Ecto neural progenitor cell (in vitro differentiated cells): Measurements from ENCODE around the gene ZFR.
A peak's percentile ranks its signal among the peaks of the same experiment; 100 is the strongest.
"Not testable (repeated sequence)": the region's sequence is repeated elsewhere in the genome, so short reads cannot be mapped to it uniquely, and the experiment has no call there.

ENCODE experiments used
- DNase-seq: peaks from one replicate; pipeline ENCODE4 v3.0.0-alpha.2; 2018; ENCODE audit warnings: low spot score

The ZFR gene

DNA sequence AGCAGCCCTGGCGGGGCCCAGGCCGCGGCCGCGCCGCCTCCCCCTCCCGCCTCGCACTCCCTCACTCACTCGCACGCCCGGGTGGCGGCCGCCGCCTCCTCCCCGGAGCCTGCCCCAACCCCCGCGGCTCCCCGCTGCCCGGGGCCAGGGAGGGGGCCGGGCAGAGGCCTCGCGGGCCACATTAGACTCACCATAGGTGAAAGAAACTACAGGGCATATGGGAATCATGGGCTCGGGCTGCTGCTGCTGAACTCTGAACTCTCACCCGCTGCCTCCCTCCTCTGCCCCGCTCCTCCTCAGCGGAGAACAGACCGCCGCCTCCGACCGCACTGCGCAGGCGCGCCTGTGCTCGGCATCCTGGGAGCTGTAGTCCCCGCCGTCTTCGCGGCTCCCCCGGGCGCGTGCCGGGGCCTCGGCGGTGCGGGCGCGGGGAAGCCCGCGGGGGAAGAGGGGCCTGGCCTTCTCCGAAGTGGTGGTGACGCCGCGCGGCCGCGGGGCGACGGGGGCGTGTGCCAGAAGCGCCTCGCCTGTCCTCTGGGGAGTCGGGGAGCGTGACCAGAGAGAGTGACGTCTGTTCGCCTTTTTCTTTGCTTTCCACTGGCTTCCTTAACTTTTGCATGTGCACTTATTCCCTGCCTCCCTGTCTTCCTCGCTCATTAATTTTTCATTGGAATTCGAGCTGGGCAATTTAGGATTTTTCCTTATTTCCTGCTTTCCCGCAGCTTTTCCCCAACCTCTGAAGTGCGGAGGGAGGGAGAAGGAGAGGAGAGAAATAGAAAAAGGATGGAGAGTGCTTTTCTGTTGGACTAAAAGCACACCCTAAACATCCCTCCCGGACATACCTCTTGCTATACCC is at the start of gene ZFR:
Gene ZFR (minus strand): TSS at position 310 of the 856 bp plus-strand sequence. CDS start 82 bp downstream, at position 228.
- peak; percentile 96 for DNase-seq

DNA sequence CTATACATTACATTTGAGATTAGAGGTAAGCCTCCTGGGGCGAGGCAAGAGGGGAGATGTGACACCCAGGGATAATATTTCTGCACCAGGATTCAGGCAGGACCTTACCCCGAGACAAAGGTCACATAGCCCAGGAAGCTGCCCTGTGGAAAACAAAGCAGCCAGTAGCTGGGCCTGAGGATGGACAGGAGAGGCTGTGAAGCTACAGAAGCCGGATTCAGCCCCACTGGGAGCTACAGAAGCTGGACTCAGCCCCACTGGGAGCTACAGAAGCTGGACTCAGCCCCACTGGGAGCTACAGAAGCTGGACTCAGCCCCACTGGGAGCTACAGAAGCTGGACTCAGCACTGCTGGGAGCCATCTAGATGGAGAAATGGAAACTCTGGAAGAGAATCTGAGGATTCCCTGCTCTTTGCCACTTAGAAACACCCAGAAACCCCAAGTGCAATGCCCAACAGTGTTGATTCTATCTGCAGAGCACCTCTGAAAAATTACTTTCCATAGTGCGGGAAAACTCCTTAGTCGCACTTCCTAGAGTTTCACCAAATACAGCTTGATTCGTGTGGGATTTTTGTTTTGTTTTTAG is 46.5 kb upstream of the ZFR start:
- DNase-seq = no peak

DNA sequence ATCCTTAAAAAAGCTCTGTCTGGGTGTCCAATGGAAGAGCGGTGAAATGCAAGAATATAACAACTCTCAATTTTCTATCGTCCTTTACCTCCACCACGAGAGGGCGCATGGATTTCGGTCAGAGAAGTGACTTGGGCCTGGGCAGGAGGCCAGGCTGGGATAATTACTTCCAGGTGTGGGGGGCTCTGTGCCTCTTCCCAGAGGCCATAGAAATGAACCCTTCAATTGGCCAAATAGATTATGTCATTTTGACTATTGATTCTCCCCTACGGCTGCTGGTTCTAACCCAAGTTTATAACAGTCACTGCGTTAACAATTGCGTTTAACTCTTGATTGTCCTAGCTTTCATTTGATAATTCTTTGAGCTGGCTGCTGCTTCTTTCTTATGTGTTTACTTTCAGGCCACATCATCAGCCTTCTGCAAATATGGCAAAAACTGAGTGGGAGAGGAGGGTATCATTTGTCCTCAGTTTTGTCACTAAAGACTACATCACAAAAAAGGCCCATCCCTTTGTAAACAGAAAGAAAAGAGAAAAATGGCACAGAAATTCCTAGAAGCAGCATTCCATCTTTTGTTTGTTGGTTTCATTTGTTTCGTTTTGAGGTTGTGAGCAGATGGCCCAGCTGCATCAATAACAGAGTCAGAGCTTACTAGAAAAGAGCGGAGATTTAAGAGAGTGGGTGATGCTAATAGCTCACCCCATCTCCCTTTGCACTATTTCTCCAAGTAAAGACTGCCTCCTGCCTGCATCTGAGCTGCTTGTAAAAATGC is 45.4 kb upstream of the ZFR start:
- peak; percentile 76 for DNase-seq

DNA sequence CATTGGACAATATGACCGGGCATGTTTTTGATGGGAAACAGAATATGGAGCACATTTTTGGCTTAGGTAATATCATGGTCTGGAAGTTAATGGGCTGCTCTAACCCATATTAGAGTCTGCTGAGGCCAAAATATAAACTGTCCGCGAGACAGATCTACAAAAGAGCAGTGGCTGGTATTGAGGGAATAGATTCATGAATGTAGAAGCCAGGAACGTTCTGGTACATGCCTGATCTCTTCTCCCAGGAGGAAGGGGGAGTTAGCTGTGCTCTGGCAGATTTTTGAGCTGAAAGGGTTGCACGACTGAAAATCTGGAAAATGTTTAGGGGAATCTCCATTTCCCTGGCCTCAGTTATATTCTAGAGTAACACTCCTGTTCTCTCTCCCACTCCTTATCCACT is 42.9 kb upstream of the ZFR start:
- no peak for DNase-seq

DNA sequence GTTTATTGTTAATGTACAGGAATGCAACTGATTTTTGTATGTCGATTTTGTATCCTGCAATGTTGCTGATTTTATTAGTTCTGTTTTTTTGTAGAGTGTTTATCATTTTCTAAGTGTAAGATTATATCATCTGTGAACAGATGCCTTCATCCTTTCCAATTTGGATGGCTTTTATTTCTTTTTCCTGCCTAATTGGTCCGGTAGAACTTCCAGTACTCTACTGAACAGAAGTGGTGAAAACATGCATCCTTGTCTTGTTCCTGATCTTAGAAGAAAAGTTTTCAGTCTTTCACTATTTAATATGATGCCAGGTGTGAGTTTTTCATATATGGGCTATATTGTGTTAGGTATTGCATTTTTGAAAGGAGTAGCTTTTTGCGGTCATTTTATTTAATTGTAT is 42.5 kb upstream of the ZFR start:
- no peak for DNase-seq

DNA sequence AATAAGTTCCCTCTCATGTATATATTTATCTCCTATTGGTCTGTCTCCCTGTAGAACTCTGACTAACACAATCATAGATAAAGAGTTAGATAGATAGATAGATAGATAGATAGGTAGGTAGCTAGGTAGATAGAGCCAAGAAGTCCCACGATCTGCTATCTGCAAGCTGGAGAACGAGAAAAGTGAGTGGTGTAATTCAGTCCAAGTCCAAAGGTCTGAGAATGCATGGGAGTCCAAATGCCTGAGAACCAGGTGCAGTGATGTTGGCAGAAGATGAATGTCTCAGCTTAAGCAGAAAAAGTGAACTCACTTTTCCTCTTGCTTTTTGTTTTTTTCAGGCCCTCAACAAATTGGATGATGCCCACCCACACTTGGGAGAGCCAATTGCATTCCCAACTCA is 37.7 kb upstream of the ZFR start:
- DNase-seq = no peak

DNA sequence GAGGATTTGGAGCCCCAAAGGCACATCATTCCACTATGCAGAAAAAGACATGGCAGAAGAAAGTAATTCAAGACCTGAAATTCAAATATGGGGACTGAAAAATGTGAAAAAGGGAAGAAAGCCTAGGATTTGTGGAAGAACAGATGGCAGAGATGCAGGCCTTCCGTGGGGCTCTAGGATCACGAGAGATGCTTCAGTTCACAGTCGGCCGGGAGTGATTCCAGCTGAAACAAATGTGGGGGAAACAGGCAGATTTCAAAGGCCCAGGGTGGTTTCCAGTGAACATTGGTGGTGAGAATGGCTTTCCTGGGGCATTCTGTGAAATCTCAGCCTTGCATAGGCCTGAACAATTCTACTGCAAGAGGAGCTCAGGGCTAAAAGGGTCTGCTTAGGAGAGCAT is 34.6 kb upstream of the ZFR start:
- no peak for DNase-seq

DNA sequence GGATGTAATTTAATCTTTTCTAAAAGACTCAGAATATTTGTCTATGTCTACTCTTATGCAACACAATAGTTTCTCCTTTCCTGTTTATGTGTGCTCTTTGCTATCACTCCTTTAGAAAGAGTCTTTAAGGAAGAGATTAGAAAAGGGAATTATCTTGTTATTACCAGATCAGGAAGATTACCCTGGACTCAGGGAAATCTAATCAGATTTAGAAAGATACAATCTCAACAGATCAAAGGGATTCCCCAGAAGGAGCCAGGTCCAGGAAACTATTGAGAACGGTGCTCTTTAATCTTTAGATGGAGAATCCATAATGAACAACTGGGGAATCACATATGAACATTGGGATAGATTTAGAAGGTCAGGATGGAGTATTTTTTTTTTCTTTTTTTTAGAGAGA is 32.4 kb upstream of the ZFR start:
- DNase-seq = no peak

DNA sequence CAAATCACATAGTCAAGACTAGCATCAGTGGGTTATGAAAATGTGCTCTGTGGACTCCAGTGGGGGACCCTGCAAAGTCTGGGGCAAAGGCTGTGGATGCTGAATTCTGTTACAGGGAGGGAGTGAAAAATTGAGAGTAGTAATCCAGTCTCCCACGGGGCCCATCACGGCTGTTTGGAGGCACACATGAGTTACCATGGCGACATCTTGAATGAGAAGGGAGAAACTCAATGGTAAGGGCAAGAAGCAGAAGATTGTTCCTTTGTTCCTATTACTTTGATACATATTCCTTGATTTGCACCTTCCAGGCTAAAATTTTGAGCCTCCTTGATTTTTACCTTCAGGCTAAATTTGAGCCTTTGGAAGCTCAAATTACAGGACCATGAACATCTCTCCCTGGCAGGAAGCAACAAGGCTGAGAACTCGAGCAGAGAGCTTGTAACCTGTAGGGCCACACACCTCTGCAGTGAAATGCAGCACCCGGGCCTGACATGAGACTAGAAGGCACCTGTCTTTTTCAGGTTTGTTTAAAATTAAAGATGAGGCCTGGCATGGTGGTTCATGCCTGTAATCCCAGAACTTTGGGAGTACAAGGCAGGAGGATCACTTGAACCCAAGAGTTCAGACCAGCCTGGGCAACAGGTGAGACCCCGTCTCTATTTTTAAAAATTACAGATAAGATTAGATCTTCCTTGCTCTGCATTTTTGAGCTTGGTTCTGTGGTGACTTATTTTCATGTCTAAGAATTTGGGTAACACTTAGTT is 31.0 kb upstream of the ZFR start:
- peak; percentile 48 for DNase-seq

DNA sequence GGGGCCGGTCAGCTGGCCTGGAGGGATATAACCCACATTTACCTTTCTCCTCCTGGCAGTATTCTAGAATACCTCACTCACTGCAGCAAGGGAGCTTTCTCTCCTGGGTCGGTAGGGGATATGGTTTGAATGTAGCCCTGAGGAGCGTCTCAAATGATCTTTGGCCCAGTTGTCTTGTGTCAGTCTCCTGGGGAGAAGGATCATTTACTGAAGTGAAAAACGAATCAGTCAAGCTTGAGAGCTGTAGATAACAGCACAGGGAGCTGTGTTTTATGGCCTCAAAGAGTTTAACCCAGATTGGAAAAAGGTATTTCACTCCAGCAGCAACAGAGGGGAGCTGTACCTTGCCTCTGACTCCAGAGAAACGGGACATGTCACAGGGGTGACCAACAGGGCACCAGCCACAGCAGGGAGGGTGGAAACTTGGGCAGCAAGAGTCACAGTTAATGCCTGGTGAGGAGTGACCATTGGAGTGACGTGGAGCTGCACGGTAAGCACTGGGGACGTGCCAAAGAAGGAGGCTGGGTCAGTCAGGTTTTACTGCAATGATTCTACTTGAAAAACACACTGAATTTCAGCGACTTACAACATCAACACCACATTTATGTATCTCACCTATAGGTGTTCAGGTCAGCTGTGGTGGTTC is 29.8 kb upstream of the ZFR start:
- no peak for DNase-seq

DNA sequence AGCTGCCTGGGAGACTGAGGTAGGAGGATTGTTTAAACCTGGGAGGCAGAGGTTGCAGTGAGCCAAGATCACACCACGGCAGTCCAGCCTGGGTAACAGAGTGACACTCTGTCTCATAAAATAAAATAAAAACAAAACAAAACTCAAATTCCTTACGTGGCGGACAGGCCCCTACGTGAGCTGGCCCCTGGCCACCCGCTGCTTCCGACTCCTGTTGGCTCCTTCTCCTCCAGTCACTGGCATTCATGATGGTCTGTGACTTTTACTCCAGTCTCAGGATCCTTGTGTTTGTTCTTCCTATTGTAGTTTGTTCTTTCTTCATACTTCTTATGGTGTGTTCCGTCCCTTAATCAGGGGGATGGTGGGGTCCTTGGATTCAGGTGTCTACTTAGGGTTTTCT is 28.5 kb upstream of the ZFR start:
- DNase-seq = no peak

DNA sequence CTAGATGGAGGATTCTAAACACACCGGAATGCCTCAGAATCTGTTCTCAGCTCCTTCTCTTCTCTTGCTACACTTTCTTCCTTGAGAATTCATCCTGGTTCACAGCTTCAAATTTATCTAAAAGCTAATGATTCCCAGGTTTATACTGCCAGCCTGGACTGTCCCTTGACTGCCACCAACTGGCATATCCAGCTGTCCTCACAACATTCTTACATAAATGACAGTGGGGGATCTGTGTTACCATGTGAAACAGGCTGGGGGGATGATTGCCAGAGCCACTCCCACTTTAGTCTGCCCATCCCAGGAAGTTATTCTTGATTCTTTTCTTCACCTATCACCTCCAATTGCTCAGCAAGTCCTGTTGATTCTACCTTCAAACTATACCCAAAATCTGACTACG is 27.2 kb upstream of the ZFR start:
- no peak for DNase-seq

DNA sequence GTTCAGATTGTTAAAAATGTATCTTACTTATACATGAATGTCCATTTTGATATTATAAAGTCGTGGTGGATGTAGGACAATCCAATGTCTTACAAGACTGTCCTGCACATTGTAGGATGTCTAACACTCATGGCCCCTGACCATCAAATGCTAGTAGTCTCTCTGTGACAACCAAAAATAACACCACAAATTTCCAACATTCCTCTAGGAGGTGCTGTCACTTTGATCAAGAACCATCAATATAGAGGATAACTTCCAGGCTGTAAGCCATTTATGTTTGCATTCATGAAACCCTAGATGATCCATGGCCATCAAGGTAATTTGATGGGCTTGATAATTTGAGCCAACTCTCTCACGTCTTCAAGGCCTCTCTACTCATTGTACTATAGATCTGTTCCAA is 20.5 kb upstream of the ZFR start:
- DNase-seq = no peak

DNA sequence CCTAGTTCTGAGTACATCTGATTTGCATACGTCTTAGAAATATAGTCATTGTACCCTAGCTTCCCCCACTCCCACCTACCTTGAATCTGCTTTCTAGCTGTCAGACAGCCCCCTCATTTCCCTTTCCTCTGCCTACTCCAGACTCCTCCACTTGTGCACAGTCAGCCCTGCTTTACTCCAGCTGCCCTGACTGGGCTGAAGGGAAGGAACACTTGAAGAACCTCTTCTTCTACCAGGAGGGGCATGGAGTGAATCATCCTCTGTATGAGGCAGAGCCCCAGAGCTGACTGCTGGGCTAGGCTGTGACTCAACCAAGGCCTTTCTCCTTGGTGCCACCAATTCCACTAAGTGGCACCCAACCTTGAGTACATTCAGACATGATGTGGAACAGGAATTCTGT is 18.1 kb upstream of the ZFR start:
- DNase-seq = no peak

DNA sequence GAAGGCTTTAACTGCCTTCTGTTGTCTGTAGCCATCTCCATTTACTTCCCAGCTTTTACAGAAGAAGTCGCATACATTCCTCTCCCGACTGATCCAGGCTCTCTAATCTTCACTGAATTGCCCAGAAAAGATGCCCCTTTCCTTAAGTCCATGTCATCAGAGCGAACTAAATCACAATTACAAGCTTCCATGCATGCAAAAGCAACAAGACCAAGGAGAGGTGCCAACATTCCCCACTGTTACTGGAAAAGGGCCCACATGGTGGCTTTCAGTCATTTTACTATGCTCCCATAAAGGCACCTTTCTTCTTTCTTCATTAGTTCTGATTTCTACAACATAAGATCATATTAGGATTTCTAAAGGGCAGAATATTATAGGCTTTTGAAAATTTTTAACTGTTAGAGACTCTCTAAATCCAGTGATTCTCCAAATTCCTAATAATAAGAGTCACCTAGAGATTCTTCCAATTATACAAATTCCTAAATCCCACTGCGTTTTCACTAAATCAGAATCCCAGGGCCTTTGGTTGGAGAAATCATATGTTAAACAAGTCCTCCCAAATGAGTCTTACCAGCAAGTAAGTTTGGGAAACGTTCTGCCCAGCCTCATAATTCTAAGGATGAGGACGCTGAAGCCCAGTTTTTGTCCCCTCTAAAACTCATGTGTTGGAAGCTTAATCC is 17.0 kb upstream of the ZFR start:
- DNase-seq = no peak

DNA sequence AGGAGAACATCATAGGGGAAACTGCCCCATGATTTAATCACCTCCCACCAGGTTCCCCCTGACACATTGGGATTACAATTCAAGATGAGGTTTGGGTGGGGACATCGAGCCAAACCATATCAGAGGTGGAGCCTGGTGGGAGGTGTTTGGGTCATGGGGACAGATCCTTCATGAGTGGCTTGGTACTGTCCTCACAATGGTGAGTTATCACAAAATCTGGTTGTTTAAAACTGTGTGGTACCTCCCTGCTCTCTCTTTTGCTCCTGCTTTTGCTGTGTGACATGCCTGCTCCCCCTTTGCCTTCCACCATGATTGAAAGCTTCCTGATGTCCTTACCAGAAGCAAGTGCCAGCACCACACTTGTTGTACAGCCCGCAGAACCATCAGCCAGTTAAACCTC is 16.2 kb upstream of the ZFR start:
- DNase-seq = no peak

DNA sequence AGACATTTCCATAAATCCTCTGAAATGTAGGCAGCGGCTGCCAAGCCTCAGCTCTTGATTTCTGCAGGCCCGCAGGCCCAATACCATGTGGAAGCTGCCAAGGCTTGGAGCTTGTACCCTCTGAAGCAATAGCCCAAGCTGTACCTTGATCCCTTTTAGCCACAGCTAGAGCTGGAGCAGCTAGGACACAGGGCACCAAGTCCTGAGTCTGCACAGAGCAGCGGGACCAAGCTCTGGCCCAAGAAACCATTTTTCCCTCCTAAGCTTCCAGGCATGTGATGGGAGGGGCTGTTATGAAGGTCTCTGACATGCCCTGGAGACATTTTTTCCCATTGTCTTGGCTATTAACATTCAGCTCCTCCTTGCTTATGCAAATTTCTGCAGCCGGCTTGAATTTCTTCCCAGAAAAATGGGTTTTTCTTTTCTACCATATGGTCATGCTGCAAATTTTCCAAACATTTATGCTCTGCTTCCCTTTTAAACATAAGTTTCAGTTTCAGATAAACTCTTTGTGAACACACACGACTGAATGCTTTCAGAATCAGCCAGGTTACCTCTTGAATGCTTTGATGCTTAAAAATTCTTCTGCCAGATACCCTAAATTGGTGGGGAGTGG is 14.4 kb upstream of the ZFR start:
- no peak for DNase-seq

DNA sequence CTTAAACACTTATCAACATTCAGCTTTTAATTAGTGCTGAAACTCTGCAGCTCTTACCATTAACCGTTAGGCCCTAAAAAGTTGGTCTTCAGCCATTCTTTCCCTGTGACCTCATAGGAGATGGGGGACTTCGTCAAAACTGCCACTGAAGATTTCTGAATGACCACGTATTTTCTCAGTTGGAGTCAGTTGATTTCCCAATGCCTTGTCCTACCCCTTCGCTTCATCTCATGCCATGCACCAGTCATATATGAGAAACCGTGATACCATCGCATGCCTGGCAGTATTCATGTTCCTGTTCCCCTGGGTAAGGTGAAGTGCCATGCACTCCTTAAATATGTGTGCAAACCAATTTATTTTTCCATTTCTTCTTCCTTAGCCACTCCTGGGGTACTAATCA is 10.8 kb upstream of the ZFR start:
- DNase-seq = no peak

DNA sequence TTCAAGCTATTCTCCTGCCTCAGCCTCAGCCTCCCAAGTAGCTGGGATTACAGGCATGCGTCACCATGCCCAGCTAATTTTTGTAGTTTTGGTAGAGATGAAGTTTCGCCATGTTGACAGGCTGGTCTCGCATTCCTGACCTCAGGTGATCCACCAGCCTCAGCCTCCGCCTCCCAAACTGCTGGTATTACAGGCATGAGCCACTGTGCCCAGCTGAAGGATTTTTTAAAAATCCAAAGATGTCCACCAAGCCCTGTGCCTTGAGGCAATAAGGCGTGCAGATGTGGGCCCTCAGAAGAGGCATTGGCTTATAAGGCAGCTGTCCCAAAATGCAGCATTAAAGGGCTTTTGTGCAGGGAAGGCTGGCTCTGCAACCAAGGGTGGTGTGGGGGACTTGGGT is 10.3 kb upstream of the ZFR start:
- no peak for DNase-seq

DNA sequence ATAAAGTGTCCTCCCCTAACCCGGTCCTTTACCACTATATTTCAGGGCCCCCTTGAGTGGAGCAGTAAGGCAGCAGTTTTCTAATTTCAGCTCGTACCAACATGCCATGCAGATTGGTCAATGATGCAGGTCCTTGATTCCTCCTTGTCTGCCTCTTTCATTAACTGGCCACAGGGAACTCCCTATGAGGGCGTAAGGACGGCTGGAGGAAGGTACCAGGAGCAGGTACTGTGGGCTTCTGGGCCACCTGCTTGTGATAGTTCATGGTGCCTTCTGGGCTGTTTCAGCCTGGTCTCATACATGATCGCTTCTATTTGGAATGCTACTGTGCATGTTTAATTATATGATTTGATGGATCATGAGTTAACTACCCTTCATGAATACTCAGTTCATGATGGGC is 9.4 kb upstream of the ZFR start:
- no peak for DNase-seq

DNA sequence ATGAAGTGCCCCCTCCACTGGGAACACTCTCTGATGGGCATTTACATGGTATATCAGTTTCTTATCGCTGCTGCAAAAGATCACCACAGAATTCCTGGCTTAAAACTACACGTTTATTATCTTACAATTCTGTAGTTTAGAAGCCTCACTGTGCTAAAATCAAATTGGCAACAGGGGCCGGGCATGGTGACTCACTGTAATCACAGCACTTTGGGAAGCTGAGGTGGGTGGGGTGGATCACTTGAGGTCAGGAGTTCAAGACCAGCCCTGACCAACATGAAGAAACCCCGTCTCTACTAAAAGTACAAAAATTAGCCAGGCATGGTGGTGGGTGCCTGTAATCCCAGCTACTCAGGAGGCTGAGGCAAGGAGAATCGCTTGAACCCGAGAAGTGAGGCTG is 7.8 kb upstream of the ZFR start:
- not testable (repeated sequence) for DNase-seq
